ENCODE results near the gene OR10C1. TPM values are rescaled to one million over a fixed set of nuclear protein-coding genes. Genes with fewer than 3 reads are reported as not detected.

The OR10C1 gene
- polyA plus RNA-seq, 1 experiment, result not detected

GRCh38 chr6:29474996-29475395 is 35.9 kb downstream of the OR10C1 start:
- no peak overlapping the region for H3K27ac ChIP-seq (ENCODE audit: low read depth, low read length)
- no peak for DNase-seq (ENCODE audit: low read depth, low spot score)
- TF ChIP-seq CTCF (IDR thresholded peaks at IDR 0.05; ENCODE audit: low read depth, low read length), result no peak
- ChIA-PET POLR2A (no interaction called here), CTCF (no interaction called here)
- no peak overlapping the region for H3K4me3 ChIP-seq (ENCODE audit: low read depth, low read length)
- H3K27me3 ChIP-seq (ENCODE audit: control insufficient read depth, insufficient read depth, low read length), result no peaks in the 10 kb centered on the region
- peaks cover 14% of the 10 kb centered on the region for H3K9me3 ChIP-seq (ENCODE audit: control insufficient read depth, insufficient read depth, low read length)

- TF ChIP-seq CTCF (IDR thresholded peaks at IDR 0.05; ENCODE audit: low read depth, low read length), result no peak
- Histone ChIP-seq H3K4me3 (ENCODE audit: low read depth, low read length) (no peak overlapping the region), H3K27ac (ENCODE audit: low read depth, low read length) (no peak overlapping the region), H3K27me3 (ENCODE audit: control insufficient read depth, insufficient read depth, low read length) (no peaks in the 10 kb centered on the region), H3K9me3 (ENCODE audit: control insufficient read depth, insufficient read depth, low read length) (peaks cover 13% of the 10 kb centered on the region)
- POLR2A ChIA-PET, result no interaction called here
- DNase-seq (ENCODE audit: low read depth, low spot score), result no peak
- CTCF ChIA-PET, result no interaction called here
These were observed 38.9 kb downstream of the OR10C1 start for GRCh38 chr6:29477923-29478450.

- POLR2A ChIA-PET, result no interaction called here
- H3K27me3 ChIP-seq (ENCODE audit: control insufficient read depth, insufficient read depth, low read length), result no peaks in the 10 kb centered on the region
- H3K27ac ChIP-seq (ENCODE audit: low read depth, low read length), result no peak overlapping the region
- CTCF ChIA-PET, result no interaction called here
- no peak for DNase-seq (ENCODE audit: low read depth, low spot score)
- TF ChIP-seq CTCF (IDR thresholded peaks at IDR 0.05; ENCODE audit: low read depth, low read length), result no peak
- no peak overlapping the region for H3K4me3 ChIP-seq (ENCODE audit: low read depth, low read length)
- peaks cover 10% of the 10 kb centered on the region for H3K9me3 ChIP-seq (ENCODE audit: control insufficient read depth, insufficient read depth, low read length)
These were observed 39.6 kb downstream of the OR10C1 start for GRCh38 chr6:29478740-29479139.

GRCh38 chr6:29479560-29479959 is 40.5 kb downstream of the OR10C1 start:
- ChIA-PET POLR2A (no interaction called here), CTCF (interaction anchor here (0.5 kb wide), 1 partner anchor 1500 kb away, joined by 3 read pairs; no protein-coding TSS in a partner anchor)
- DNase-seq (ENCODE audit: low read depth, low spot score), result no peak
- no peaks in the 10 kb centered on the region for H3K27me3 ChIP-seq (ENCODE audit: control insufficient read depth, insufficient read depth, low read length)
- no peak overlapping the region for H3K4me3 ChIP-seq (ENCODE audit: low read depth, low read length)
- H3K27ac ChIP-seq (ENCODE audit: low read depth, low read length), result no peak overlapping the region
- TF ChIP-seq CTCF (IDR thresholded peaks at IDR 0.05; ENCODE audit: low read depth, low read length), result no peak
- H3K9me3 ChIP-seq (ENCODE audit: control insufficient read depth, insufficient read depth, low read length), result peaks cover 10% of the 10 kb centered on the region

- Histone ChIP-seq H3K27me3 (ENCODE audit: control insufficient read depth, insufficient read depth, low read length) (no peaks in the 10 kb centered on the region), H3K27ac (ENCODE audit: low read depth, low read length) (no peak overlapping the region), H3K9me3 (ENCODE audit: control insufficient read depth, insufficient read depth, low read length) (peaks cover 3% of the 10 kb centered on the region; the same call in 1 of the 2 replicates), H3K4me3 (ENCODE audit: low read depth, low read length) (no peak overlapping the region)
- no peak for TF ChIP-seq CTCF (IDR thresholded peaks at IDR 0.05; ENCODE audit: low read depth, low read length)
- ChIA-PET CTCF (no interaction called here), POLR2A (no interaction called here)
- no peak for DNase-seq (ENCODE audit: low read depth, low spot score)
These were observed 44.1 kb downstream of the OR10C1 start for GRCh38 chr6:29483186-29483585.
